Endothelial cell of umbilical vein (primary cell): Measurements from ENCODE around the gene SYTL3. TPM values are rescaled to one million over a fixed set of nuclear protein-coding genes. Genes with fewer than 3 reads are reported as not detected.

ENCODE experiments used
- BruUV-seq: library from RNA; stranded (reverse); fragments of 400-500 nt; replicated peaks from 2 replicates; lab custom pipeline; 2021; lab: Mats Ljungman, UMichigan
- CTCF ChIA-PET: fragments of 300-600, 350-600 bp; sonication (Branson Sonifier 250); formaldehyde crosslinking; loops from one replicate; lab custom pipeline; 2021; ENCODE audit warnings: antibody characterized with exemption, inconsistent platforms; lab: Charles Lee
- POLR2A ChIA-PET: fragments of 300-600, 350-600 bp; sonication (Branson Sonifier 250); formaldehyde crosslinking; loops from one replicate; lab custom pipeline; 2021; ENCODE audit warnings: antibody characterized with exemption, inconsistent platforms; lab: Charles Lee
- DNase-seq: peaks from one replicate; pipeline ENCODE4 v3.0.0-alpha.2; 2011; ENCODE audit warnings: low read depth, low spot score
- FAIRE-seq: peaks from 2 replicates; lab custom pipeline; 2011; peaks lifted over from hg19 to GRCh38; lab: Jason Lieb, UNC
- H2AFZ ChIP-seq: 2 replicates; pipeline ENCODE4 v1.6.0; 2012; ENCODE audit warnings: low read depth, low read length, control low read depth, inconsistent platforms
- H3K27ac ChIP-seq: 2 replicates; pipeline ENCODE4 v1.5.1; 2011; ENCODE audit warnings: low read depth, mild to moderate bottlenecking, control low read depth, low read length, moderate library complexity; ENCODE audit not compliant: insufficient read depth
- H3K27me3 ChIP-seq, 2 experiments: 2 replicates each; pipeline versions ENCODE4 v1.6.0 to v1.6.1; 2011; ENCODE audit warnings: low read length in 2 of 2, mixed read lengths in 1 of 2; ENCODE audit not compliant: control insufficient read depth in 2 of 2, insufficient read depth in 2 of 2
- H3K36me3 ChIP-seq, 2 experiments: 2 replicates in 1 of 2; 3 replicates in 1 of 2; pipeline ENCODE4 v1.5.1; 2011; ENCODE audit warnings: low read length in 2 of 2, mild to moderate bottlenecking in 1 of 2, moderate library complexity in 1 of 2; ENCODE audit not compliant: control insufficient read depth in 2 of 2, insufficient read depth in 2 of 2; ENCODE audit errors: extremely low read depth in 1 of 2
- H3K4me1 ChIP-seq: 3 replicates; pipeline ENCODE4 v1.5.1; 2011; ENCODE audit warnings: mild to moderate bottlenecking, low read length; ENCODE audit not compliant: control insufficient read depth, insufficient read depth; ENCODE audit errors: extremely low read depth
- H3K4me2 ChIP-seq: 2 replicates; pipeline ENCODE4 v1.6.1; 2011; ENCODE audit warnings: low read length, control low read depth, mixed read lengths; ENCODE audit not compliant: insufficient read depth
- H3K4me3 ChIP-seq, 3 experiments: fragments of 200-600 bp in 1 of 3; sonication (generic), shearing (Covaris generic) in 1 of 3; replicated peaks in 1 of 3; 2 replicates each; pipeline ENCODE4 v1.5.1; 2011 to 2016; ENCODE audit warnings: control low read depth in 3 of 3, low read length in 3 of 3, mild to moderate bottlenecking in 2 of 3, inconsistent platforms in 1 of 3, low read depth in 1 of 3, moderate library complexity in 1 of 3; ENCODE audit not compliant: insufficient read depth in 1 of 3
- H3K79me2 ChIP-seq: 2 replicates; pipeline ENCODE4 v1.6.0; 2012; ENCODE audit warnings: low read length, inconsistent platforms; ENCODE audit not compliant: control insufficient read depth, insufficient read depth
- H3K9ac ChIP-seq: replicated peaks from 2 replicates; pipeline ENCODE3; 2011; ENCODE audit warnings: low read length, control low read depth; ENCODE audit not compliant: insufficient read depth; ENCODE audit errors: extremely low read depth
- H3K9me1 ChIP-seq: replicated peaks from 3 replicates; pipeline ENCODE4 v1.6.0; 2011; ENCODE audit warnings: mild to moderate bottlenecking, low read length; ENCODE audit not compliant: control insufficient read depth, insufficient read depth; ENCODE audit errors: extremely low read depth
- H3K9me3 ChIP-seq: replicated peaks from 2 replicates; pipeline ENCODE4 v1.5.1; 2012; ENCODE audit warnings: low read length, inconsistent platforms; ENCODE audit not compliant: control insufficient read depth, insufficient read depth
- H4K20me1 ChIP-seq: replicated peaks from 2 replicates; pipeline ENCODE3; 2011; ENCODE audit warnings: mild to moderate bottlenecking, low read length; ENCODE audit not compliant: control insufficient read depth, insufficient read depth; ENCODE audit errors: extremely low read depth
- EZH2 ChIP-seq: IDR thresholded peaks from 2 replicates; pipeline ENCODE4 v1.6.1; 2012; ENCODE audit warnings: borderline replicate concordance, low read depth, mild to moderate bottlenecking, moderate library complexity, low read length, inconsistent platforms; ENCODE audit not compliant: severe bottlenecking
- FOS ChIP-seq: IDR thresholded peaks from 2 replicates; pipeline ENCODE4 v1.6.1; 2011; ENCODE audit warnings: mild to moderate bottlenecking, low read length, moderate library complexity, borderline replicate concordance; ENCODE audit not compliant: insufficient read depth
- GATA2 ChIP-seq: IDR thresholded peaks from 2 replicates; pipeline ENCODE4 v1.7.0; 2011; ENCODE audit warnings: low read depth, mild to moderate bottlenecking, moderate library complexity, mixed read lengths, low read length; ENCODE audit not compliant: insufficient read length, insufficient read depth
- JUN ChIP-seq: IDR thresholded peaks from 2 replicates; pipeline ENCODE4 v1.6.1; 2011; ENCODE audit warnings: borderline replicate concordance, low read depth; ENCODE audit not compliant: insufficient read length, insufficient read depth
- MAX ChIP-seq: IDR thresholded peaks from 2 replicates; pipeline ENCODE4 v1.6.1; 2011; ENCODE audit not compliant: insufficient read depth, insufficient read length
- MYC ChIP-seq: IDR thresholded peaks from one replicate; pipeline ENCODE4 v1.6.1; 2011; ENCODE audit warnings: mild to moderate bottlenecking, low read depth, low read length
- POLR2A ChIP-seq: IDR thresholded peaks from 2 replicates; pipeline ENCODE4 v1.6.1; 2012; ENCODE audit warnings: low read depth, mild to moderate bottlenecking, control low read depth, low read length
- POLR2AphosphoS5 ChIP-seq: IDR thresholded peaks from 2 replicates; pipeline ENCODE4 v1.6.1; 2012; ENCODE audit warnings: low read depth, mild to moderate bottlenecking, control low read depth, low read length, moderate library complexity; ENCODE audit not compliant: insufficient read depth
- dilution Hi-C: fragments of 300-500 bp; cut with MboI; formaldehyde crosslinking; loops from one replicate; pipeline ENCODE4 v1.15.0; 2019; ENCODE audit warnings: low sequenced_read_pairs; ENCODE audit not compliant: extremely low pct_ligation_motif_present
- intact Hi-C: fragments of 100-400 bp; cut with micrococcal nuclease; formaldehyde crosslinking; loops from one replicate; pipeline ENCODE4 v1.10.0; 2022
- polyA plus RNA-seq, 4 experiments: library from polyadenylated mRNA; depleted of rRNA in 3 of 4; stranded (reverse) in 3 of 4; unstranded in 1 of 4; fragments of >200 nt; gene quantifications; 2 replicates each; pipeline versions ENCODE4 v1.2.1 to v1.2.3, GENCODE V29; 2011 to 2012; ENCODE audit warnings: missing spikeins in 1 of 4
- total RNA-seq: library from RNA; stranded (reverse); gene quantifications from 2 replicates; pipeline ENCODE4 v1.2.3, GENCODE V29; 2021
- TF ChIP-seq, protein P1 (sequence below), 2 donors: IDR thresholded peaks; 1 replicate in 1 of 2; 2 replicates in 1 of 2; pipeline ENCODE4 v1.5.1; 2011; ENCODE audit warnings: low read length in 2 of 2, mild to moderate bottlenecking in 2 of 2, moderate library complexity in 2 of 2, control low read depth in 1 of 2, inconsistent platforms in 1 of 2, low read depth in 1 of 2; ENCODE audit not compliant: insufficient read depth in 1 of 2; ENCODE audit errors: extremely low read depth in 1 of 2

Gene SYTL3
- total and polyA plus RNA-seq, 2 donors (not counting 3 experiments of a cell fraction or from before 2014, with no cell fraction given): 0.59 to 0.77 TPM

DNA sequence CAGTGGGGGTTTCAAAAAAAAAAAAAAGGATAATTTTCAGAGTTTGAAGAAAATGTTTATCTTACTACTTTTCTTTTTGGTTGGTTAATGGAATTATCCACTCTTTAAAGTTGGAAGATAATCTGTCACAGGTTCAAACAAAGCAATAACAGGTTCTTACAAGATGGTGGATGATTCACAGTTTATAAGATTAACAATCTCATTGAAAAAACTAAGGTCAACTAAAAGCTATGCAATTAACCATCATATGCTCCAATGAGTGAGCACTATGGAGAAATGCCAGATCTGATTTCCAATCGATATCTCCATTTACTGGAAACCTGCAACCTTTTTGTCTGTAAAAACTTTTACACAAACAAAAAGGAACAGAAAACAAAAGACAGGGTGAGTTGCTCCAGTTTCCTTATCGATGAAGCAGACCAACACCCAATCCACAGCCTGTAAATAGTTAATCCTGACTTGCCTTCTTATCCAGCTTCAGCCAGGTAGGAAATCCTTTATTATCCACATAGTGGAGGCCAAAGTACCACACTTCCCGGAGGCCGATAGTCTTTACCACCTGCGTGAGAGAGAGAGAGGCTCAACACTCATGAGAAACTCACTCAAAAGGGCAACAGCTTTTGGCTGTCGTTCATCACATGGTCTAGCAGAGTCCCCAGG lies 136.9 kb downstream of the SYTL3 start:
- Histone ChIP-seq H2AFZ (no peak overlapping the region), H4K20me1 (no peaks in the 10 kb centered on the region), H3K4me1 (peaks cover 12% of the 10 kb centered on the region), H3K79me2 (peaks cover 22% of the 10 kb centered on the region), H3K4me2 (no peak overlapping the region), H3K27me3 (no peaks in the 10 kb centered on the region), H3K9ac (no peak overlapping the region), H3K27ac (no peak overlapping the region), H3K9me3 (no peaks in the 10 kb centered on the region), H3K9me1 (no peaks in the 10 kb centered on the region), H3K36me3 (peaks cover 17 to 21% of the 10 kb centered on the region in 2 experiments), H3K4me3 (no peak overlapping the region)
- no peak for DNase-seq
- no peak for FAIRE-seq
- intact Hi-C loops (loop anchor here (10.0 kb wide), 1 partner anchor 82 kb away; no protein-coding TSS in a partner anchor), dilution Hi-C loops (no loop called here)
- BruUV-seq: no TSS peak
- POLR2A ChIA-PET: no interaction called here
- TF ChIP-seq, protein P1, sequence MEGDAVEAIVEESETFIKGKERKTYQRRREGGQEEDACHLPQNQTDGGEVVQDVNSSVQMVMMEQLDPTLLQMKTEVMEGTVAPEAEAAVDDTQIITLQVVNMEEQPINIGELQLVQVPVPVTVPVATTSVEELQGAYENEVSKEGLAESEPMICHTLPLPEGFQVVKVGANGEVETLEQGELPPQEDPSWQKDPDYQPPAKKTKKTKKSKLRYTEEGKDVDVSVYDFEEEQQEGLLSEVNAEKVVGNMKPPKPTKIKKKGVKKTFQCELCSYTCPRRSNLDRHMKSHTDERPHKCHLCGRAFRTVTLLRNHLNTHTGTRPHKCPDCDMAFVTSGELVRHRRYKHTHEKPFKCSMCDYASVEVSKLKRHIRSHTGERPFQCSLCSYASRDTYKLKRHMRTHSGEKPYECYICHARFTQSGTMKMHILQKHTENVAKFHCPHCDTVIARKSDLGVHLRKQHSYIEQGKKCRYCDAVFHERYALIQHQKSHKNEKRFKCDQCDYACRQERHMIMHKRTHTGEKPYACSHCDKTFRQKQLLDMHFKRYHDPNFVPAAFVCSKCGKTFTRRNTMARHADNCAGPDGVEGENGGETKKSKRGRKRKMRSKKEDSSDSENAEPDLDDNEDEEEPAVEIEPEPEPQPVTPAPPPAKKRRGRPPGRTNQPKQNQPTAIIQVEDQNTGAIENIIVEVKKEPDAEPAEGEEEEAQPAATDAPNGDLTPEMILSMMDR (IDR thresholded peaks at IDR 0.05; ENCODE audit: extremely low read depth in 1 of 2, insufficient read depth in 1 of 2, low read depth in 1 of 2, low read length in 2 of 2): no peak
- TF ChIP-seq MAX: no peak
- no peak for TF ChIP-seq JUN
- TF ChIP-seq GATA2: no peak
- no peak for TF ChIP-seq MYC
- TF ChIP-seq FOS: no peak
- no peak for TF ChIP-seq EZH2
- no peak for TF ChIP-seq POLR2A
- no peak for TF ChIP-seq POLR2AphosphoS5
- CTCF ChIA-PET: interaction anchor here (1.0 to 1.4 kb wide), 2 partner anchors 82 to 186 kb away, joined by 3 to 6 read pairs; no protein-coding TSS in a partner anchor
